Amygdala (tissue), 56 donors: ENCODE data around the gene ARHGAP15.

Experiments used
- DNase-seq, 56 donors: peaks; one replicate each; lab custom pipeline; 2025; lab: John Stamatoyannopoulos, UW

The ARHGAP15 gene

DNA sequence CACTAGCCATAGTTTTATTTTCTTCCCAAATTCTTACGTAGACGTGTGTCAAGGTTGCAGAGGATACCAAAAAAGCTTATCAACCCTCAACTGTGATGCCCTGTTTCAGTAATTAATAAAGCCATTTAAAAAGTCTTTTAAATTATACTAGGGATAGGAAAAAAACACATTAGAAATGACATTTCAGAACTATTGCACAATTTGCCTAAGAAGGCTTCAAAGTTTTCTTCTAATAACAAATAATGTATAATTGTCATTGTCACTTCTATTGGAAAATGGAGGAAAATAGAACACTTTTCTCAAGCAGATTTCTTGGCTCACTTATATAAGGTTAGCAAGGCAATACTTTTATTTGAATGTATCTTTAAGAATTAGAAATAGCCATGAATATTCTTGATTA, 253.8 kb downstream of the ARHGAP15 start:
- DNase-seq = no peak

- DNase-seq = no peak
Observed at GRCh38 chr2:143384111-143384510, 254.9 kb downstream of the ARHGAP15 start.

DNA sequence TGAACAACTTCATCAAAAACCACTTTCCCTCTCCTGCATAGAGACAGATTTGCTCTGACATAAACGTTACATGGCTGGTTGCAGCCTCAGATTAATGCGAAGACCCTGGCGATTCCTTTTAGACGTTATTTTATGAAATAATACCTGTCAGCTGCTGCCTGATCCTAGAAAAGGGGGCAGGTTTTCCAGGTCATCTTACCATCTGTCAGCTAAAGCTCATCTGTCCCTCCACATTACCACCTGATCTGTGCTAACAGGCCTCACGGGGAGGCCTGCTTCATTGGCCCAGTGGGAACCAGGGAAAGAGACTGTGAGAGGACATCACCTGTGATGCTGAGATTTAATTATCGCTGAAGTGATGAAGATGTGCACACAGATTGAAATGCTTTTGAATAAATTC, 261.0 kb downstream of the ARHGAP15 start:
- DNase-seq = no peak

GRCh38 chr2:143392358-143392757, 263.1 kb downstream of the ARHGAP15 start:
- DNase-seq = no peak

DNA sequence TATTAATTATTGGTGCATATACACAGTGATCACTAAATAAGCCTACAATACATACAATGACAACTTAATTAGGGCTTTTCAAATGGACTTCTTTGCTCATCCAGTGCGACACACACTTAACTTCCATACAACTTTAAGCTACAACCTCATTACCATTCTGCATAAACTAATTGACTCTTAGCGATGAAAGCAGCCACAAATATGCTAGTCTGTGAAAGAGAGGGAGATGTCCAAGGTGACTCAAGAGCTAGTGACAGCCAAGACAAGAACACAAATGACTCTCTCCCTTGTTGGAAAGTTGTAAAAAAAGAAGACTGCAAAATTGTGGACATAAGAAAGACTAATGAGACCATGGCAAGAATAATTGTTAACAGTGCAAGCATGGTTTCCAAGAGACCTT, 264.8 kb downstream of the ARHGAP15 start:
- no peak for DNase-seq

GRCh38 chr2:143397884-143398614, 268.8 kb downstream of the ARHGAP15 start:
- DNase-seq = no peak

DNA sequence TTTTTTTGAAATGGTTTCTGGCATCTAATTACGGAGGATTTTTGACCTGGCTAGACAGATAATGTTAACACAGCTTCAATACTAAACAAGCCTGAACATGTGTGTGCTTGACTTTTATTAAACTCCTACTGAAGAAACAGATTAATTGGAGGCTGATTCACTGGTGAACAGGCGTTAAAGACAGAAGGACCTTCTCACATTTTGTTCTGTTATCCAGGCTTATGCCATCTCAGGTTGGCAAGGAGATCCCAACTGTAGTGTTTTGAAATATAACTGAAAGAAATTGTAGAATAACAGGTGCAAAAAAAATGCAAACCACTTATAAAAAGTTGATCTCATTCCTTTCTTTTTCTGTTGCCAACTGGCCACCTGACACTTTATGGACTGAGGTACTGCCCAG, 269.6 kb downstream of the ARHGAP15 start:
- DNase-seq = no peak

- DNase-seq = no peak
Observed at GRCh38 chr2:143399631-143400069, 270.4 kb downstream of the ARHGAP15 start.

- DNase-seq = no peak
Observed at GRCh38 chr2:143401861-143402260, 272.6 kb downstream of the ARHGAP15 start.

DNA sequence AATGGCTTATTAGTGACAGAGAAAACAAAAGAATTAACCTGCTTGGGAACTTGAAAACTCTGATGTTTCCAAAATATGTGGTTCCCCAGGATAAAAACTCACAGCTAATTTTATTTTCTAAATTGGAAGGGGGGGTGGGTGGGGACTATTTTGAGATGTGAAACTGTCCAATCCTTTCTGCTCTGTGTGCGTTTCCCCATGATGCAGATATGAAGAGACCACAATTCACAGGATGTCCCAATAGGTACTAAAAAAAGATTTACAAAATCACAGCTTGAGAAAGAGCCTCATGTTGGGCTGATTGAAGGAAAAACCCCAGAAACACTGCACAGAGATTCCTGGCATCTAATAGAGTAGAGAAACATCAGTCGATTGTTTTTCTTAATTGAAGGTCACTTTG, 273.2 kb downstream of the ARHGAP15 start:
- DNase-seq = no peak

DNA sequence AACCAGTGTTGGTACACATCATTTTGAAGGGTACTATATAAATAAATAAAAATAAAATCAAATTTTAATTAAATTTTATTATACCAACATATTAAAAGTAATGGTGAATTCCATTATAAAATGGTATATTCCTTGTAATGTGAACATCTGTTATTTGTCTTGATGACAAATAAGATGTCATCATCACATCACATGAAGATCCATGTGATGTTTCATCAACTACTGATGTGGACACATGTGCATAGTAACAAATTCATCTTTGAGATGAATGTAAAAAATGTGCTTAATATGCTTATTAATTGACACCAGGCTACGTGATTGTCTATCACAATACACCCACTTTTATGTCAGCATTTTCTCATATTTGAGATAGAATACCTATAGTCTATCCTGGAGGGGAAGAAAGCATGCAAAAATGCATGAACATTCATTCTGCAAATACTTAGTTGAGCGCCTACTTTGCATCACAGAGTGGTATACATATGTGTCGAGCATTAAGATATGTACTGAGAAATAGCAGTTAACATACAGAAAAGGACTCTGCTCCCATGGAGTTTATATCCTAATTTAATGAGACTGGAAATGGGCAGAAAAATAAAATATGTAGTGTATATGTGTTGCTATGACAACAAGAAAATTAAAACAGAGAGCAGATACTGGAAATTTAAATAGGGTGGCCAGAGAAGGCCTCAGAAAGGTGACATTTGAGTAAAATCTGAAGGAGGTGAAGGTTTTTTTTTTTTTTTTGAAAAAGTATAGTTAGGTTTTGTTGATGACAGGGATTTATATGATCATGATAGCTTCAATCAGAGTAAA, 281.1 kb downstream of the ARHGAP15 start:
- no peak for DNase-seq

- no peak for DNase-seq
Observed at GRCh38 chr2:143415571-143415970, 286.4 kb downstream of the ARHGAP15 start.

GRCh38 chr2:143417428-143417827, 288.2 kb downstream of the ARHGAP15 start:
- no peak for DNase-seq

GRCh38 chr2:143420313-143420712, 291.1 kb downstream of the ARHGAP15 start:
- no peak for DNase-seq

DNA sequence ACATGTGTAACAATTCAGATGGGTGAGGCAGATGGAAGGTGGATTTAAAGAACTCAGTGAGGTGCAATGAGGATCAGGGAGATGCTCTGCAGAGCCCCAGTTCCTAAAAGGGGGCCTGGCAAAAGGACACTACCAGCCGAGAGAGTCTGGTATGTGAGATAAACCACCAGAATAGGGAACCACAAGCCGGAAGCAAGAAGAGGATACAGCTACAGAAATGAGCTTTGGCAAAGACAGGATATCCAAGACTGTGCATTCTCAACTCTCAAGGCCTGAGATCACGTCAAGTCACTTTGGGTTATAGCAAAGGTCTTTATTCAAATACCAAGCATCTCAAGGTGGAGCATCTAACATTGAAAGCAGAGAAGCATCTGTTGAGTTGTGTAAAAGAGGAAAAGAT, 293.5 kb downstream of the ARHGAP15 start:
- no peak for DNase-seq

DNA sequence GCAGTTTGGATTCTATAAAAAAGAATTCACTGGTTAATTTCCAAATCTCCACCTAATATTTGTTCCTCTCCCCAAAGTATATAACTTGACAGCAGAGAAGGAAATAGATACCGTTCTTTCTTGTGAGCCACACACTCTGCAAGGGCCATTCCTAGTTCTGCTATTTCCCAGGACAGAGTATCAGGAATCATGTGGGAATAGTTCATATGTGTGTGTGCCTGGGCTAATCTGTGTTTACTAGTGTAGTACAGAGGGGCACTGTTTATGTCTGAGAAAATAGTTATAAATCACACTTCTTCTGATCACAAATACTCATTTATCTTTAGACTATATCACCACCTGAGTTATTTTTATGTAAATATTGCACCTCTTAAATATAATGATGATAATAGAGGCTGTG, 296.7 kb downstream of the ARHGAP15 start:
- DNase-seq = no peak

DNA sequence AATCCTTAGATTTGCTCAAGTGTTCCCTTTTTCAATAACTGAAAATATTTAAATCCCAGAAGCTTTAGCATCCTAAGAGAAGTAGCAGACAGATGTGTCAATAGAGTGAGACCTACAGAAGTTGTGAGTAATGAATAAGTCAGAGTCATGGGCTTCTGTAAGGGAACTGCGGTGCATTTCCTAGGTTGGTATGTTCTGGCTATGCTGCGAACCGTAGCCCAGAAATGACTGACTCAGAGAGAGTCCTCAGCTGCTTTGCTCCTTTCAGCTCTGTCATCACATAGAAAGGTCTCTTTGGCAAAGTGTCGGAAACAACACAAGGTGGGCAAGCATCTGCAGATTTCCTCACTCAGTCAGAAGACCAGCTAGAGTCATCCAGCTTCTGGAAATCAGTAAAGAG, 297.1 kb downstream of the ARHGAP15 start:
- no peak for DNase-seq

DNA sequence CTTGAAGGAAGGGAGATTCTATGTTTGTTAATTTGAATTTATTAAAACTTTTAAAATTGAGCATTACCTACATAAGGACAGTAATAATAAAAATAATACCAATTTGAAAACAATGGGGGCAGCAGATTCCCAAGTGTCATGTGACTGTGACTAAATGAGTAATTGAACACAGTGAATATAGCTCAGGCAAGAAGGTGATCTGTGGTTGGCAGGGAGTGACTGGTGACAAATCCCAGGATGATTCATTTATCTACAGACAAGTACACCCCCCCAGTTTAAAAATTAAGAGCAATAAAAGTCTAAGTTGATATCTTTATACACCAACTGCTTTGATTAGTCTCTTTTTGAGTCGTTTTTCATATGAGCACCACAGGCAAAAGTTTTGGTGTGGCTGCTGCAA, 299.5 kb downstream of the ARHGAP15 start:
- no peak for DNase-seq

DNA sequence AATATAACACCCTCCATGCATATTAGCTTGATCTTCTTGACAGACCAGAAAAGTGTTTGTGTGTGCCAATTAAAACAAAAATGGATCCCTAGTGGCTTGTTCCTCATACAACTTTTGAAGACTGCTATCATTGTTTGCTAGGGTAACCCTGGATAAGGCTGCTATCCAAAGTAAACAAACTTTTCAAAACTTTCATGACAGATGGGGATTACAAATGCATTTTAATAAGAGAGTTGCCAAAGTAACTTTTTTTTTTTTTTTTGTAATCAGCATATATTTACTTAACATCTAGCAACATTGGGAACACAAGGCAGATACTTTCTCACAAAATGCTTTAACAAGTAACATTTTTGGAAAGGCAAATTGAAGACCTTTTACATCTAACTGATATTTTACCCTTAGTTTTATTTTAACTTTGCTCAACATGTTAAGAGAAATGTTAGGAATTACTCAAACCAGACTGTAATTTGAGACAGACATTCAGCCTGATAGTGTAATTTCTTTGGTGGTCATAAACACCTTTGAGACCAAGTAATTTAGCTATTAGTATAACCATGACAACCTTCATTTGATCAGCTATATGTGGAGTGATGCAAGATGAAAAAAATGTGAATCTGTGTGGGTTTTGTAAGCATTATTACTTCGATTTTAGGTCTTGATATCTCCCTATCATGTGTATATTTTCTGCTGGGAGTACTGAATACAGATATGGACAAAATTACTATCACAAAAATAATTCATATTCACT, 300.9 kb downstream of the ARHGAP15 start:
- no peak for DNase-seq

DNA sequence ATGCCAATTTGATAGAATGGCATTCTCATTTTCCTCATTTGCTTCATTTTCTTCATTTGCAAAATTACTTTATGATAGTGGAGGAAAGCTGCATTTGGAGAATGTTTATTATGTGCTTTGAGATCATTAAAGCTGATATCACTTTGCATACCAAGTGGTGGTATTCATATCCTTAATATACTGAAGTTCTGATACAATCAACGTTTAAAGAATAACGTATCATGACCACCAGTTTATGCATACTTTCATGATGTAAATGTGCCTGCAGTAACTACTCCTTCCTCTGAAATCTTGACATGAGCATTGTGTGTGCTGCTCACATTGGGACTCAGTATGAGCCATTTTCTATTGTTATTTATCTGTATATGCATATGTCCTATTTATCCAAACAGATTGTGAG, 302.1 kb downstream of the ARHGAP15 start:
- no peak for DNase-seq

DNA sequence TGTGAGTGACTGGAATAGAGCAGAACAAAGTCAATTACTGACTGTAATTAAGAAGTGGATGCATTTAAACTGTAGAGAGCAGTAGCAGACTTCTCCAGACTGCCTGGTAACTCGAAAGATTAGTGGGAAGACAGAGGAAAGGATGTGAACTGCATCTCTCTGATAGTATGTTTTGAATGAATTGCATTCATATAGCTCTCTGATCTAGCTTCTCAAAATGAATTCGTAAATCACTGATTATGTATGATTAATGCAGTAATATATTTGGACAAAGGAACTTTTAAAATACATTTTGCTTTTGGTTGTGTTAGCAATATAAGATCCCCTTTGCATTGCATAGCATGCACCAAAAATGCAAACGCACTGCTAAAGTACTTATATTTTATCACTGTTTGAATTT, 304.0 kb downstream of the ARHGAP15 start:
- DNase-seq = no peak
